Fibroblast of the aortic adventitia (primary cell): ENCODE data around the gene PRKAG2. TPM values are rescaled to one million over a fixed set of nuclear protein-coding genes. Genes with fewer than 3 reads are reported as not detected.
A peak's percentile ranks its signal among the peaks of the same experiment; 100 is the strongest.
"Not testable (repeated sequence)": the region's sequence is repeated elsewhere in the genome, so short reads cannot be mapped to it uniquely, and the experiment has no call there.

Source experiments
- DNase-seq: peaks from one replicate; pipeline ENCODE4 v3.0.0-alpha.2; 2010; ENCODE audit warnings: low read depth
- H3K4me3 ChIP-seq: 2 replicates; pipeline ENCODE4 v1.5.1; 2011; ENCODE audit warnings: low read depth, mild to moderate bottlenecking, control low read depth, low read length, moderate library complexity
- total RNA-seq: library from RNA; depleted of rRNA; stranded (reverse); fragments of >200 nt; gene quantifications from 2 replicates; pipeline ENCODE4 v1.2.3, GENCODE V29; 2012; ENCODE audit warnings: low replicate concordance
- TF ChIP-seq, protein P1 (sequence below): IDR thresholded peaks from 2 replicates; pipeline ENCODE4 v1.5.1; 2011; ENCODE audit warnings: mild to moderate bottlenecking, low read length, control low read depth, inconsistent platforms; ENCODE audit not compliant: insufficient read depth

The PRKAG2 gene
- total RNA-seq, 1 donor = 10.0 TPM

DNA sequence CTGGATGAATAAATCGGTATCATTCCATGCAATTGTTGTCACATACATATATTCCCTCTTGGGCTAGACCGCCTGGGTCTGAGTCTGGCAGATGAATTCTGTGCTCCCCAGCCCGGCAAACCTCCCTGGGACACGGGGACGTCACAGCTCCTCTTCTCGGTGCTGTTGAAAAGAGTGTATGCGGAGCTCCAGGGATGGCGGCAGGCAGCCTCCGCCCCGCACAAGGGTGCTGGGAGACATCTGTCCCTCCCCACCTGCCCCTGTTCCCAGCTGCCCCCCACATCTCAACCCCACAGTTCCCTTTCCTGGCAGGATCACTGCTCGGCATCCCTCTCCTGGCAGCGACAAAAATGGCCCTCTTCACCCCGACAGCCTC is 32.1 kb downstream of the PRKAG2 start:
- DNase-seq = no peak
- no peak overlapping the region for H3K4me3 ChIP-seq
- TF ChIP-seq, protein P1, sequence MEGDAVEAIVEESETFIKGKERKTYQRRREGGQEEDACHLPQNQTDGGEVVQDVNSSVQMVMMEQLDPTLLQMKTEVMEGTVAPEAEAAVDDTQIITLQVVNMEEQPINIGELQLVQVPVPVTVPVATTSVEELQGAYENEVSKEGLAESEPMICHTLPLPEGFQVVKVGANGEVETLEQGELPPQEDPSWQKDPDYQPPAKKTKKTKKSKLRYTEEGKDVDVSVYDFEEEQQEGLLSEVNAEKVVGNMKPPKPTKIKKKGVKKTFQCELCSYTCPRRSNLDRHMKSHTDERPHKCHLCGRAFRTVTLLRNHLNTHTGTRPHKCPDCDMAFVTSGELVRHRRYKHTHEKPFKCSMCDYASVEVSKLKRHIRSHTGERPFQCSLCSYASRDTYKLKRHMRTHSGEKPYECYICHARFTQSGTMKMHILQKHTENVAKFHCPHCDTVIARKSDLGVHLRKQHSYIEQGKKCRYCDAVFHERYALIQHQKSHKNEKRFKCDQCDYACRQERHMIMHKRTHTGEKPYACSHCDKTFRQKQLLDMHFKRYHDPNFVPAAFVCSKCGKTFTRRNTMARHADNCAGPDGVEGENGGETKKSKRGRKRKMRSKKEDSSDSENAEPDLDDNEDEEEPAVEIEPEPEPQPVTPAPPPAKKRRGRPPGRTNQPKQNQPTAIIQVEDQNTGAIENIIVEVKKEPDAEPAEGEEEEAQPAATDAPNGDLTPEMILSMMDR = no peak

DNA sequence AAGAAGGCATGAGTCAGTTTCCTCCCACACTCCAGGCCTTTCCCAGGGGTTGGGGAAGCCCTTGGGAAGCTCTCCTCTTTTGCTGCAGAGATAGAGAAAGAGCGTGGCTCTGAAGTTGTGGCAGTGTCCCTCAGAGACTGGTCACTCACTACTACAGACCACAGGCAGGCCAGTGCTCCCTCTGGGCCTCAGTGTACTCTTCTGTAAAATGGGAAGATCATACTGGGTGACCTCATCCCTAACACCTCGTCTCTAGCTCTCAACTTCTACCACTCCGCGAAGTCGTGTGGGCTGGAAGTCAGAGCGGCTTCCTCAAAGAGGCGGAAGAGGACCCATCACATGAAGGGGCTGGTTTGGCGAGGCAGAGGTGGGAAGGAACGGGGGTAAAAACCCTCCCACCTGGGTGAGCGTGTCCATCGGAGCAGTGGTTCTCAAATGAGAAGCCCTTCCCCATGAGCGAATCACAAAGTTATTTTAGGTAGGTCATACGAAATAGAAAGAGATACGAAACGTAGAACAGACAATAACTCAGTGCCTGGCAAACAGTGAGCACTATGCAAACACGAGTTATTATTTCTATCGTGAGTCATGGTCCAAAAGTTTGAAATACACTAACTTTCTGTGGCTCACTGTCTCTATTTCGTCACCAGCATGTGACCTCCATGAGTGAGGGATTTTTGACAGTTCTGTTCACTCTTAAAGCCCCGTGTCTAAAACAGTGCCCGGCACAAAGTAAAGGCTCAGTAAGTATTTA is 32.7 kb downstream of the PRKAG2 start:
- peak; percentile 81 for DNase-seq
- no peak overlapping the region for H3K4me3 ChIP-seq
- TF ChIP-seq, protein P1 = no peak

DNA sequence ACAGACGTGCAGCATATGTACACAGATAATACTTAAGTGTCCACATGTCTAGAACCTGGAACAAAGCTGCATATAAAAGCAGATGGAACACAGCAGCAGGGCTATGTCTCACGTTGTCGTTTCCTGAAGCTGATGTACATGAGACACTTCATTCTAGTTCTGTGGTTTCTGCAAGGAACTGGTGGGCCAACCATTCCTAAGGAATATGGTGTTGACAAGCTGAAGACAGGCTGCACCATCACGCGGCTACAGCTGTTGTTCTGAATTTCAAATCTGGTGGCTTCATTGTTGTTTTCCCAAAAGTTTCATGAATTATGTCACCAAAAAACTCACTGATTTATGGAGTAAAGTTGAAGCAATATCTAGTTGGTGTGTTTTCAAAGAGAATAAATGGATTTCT is 33.7 kb downstream of the PRKAG2 start:
- H3K4me3 ChIP-seq = no peak overlapping the region
- DNase-seq = no peak
- TF ChIP-seq, protein P1 = no peak

DNA sequence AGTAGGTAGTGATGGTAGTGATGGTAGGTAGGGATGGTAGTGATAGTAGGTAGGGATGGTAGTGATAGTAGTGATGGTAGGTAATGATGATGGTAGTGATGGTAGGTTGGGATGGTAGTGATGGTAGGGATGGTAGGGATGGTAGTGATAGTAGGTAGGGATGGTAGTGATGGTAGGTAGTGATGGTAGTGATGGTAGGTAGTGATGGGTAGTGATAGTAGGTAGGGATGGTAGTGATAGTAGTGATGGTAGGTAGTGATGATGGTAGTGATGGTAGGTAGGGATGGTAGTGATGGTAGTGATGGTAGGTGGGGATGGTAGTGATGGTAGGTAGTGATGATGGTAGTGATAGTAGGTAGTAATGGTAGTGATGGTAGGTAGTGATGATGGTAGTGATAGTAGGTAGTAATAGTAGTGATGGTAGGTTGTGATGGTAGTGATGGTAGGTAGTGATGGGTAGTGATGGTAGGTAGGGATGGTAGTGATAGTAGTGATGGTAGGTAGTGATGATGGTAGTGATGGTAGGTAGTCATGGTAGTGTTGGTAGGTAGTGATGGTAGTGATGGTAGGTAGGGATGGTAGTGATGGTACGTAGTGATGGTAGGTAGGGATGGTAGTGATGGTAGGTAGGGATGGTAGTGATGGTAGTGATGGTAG is 35.4 kb downstream of the PRKAG2 start:
- not testable (repeated sequence) for DNase-seq, H3K4me3 ChIP-seq

DNA sequence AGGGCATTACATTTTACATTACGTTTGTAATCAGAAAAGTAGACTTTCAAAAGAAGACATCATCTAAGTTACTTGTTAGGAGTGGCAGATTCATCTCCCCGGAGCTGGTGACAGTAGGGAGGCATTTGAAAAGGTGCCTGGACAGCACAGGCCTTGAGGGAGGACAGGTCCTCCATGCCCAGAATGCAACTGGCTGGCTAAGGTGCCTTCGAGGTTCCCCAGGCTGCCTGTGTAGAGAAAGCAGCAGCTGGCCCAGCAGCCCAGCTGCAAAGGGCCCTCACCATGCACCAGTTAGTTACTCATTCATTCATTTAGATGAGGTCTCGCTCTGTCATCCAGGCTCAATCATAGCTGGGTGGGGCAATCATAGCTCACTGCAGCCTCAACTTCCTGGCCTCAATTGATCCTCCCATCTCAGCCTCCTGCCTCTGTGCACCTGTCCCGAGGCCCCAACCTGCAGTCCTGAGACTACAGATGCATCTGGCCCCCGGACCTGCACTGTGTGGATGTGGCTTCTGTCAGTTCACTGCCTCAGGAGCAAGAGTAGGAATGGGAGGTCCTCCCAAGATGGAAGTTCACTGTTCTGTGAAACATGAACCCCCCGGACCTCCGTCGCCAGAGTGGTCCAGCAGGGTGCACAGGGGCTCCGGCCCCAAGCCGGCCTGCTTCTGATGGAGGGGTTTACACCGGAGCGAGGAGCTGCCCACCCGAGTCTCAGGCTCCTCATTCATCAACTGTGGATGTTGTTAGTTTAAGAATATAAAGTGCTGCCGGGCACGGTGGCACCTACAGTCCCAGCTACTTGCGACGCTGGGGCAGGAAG is 36.6 kb downstream of the PRKAG2 start:
- H3K4me3 ChIP-seq = no peak overlapping the region
- TF ChIP-seq, protein P1 = no peak
- no peak for DNase-seq

DNA sequence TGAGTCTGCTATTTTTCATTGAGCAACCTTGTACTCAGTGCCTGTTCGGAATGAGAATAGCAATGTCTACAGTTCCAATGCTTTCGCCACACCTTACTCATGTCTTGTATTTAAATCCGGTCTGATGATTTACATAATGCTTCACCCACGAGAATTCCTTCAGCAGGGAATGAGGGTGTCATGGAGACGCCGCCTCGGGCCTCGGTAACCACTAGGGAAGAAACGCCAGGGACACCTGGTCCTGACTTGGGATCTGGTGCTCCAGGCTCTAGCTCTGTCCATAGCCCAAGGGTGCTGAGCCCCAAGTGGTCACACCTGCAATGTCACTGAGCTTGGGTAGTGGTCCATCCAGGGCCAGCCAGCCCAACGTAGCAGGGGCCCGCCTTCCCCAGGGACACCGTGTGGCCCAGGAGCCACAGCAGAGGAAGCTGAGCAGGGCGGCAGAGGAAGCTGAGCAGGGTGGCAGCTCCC is 37.4 kb downstream of the PRKAG2 start:
- no peak for DNase-seq
- H3K4me3 ChIP-seq = no peak overlapping the region
- TF ChIP-seq, protein P1 = no peak

DNA sequence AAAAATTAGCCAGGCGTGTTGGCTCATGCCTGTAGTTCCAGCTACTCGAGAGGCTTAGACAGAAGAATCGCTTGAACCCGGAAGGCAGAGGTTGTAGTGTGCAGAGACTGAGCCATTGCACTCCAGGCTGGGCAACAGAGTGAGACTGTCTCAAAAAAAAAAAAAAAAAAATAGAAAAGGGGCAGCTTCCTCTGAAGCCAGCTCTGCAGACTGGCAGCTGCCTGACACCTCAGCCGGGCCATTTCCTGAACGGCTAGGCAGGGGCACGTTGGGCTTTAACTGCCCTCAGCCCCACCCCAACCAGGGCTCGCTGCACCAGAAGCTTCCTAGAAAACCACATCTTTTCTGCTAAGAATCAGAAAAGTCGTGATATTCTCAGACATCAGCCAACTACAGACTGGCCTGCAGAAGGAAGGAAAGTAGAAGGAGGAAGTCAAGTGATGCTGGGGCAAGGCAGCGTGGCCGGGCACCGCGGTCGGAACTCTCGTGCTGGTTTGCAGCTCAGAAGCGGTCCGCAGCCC is 38.0 kb downstream of the PRKAG2 start:
- H3K4me3 ChIP-seq = no peak overlapping the region
- TF ChIP-seq, protein P1 = no peak
- DNase-seq = no peak
